K562 (cell line): ENCODE measurements around the gene C1orf74. TPM values are rescaled to one million over a fixed set of nuclear protein-coding genes. Genes with fewer than 3 reads are reported as not detected.

ENCODE experiments used
- ARHGAP35 ChIP-seq: fragments of 450-650 bp; IDR thresholded peaks from 2 replicates; pipeline ENCODE4 v1.6.1; 2018; ENCODE audit not compliant: partially characterized antibody
- BRCA1 ChIP-seq, 2 experiments: fragments of 450-650 bp in 1 of 2; sonication (generic) in 1 of 2; formaldehyde crosslinking in 1 of 2; IDR thresholded peaks; 2 replicates each; pipeline versions ENCODE4 v1.5.0 to v1.6.1; 2017 to 2020; ENCODE audit warnings: mild to moderate bottlenecking in 1 of 2, missing genetic modification reagents in 1 of 2
- CC2D1A ChIP-seq: fragments of 450-650 bp; IDR thresholded peaks from 2 replicates; pipeline ENCODE4 v1.6.1; 2017; ENCODE audit warnings: mild to moderate bottlenecking
- ELF1 ChIP-seq: fragments of 200-800 bp; sonication (Bioruptor generic); IDR thresholded peaks from 2 replicates; pipeline ENCODE4 v1.6.1; 2016; ENCODE audit warnings: missing genetic modification characterization, missing compliant biosample characterization
- HOXB6 ChIP-seq: fragments of 250-450 bp; sonication (Bioruptor Pico); IDR thresholded peaks from 2 replicates; pipeline ENCODE4 v1.5.1; 2022; ENCODE audit warnings: mild to moderate bottlenecking, borderline replicate concordance
- IFI16 ChIP-seq: fragments of 250-450 bp; sonication (Bioruptor Pico); IDR thresholded peaks from 2 replicates; pipeline ENCODE4 v2.1.2; 2022; ENCODE audit warnings: mild to moderate bottlenecking, inconsistent platforms
- ILK ChIP-seq: fragments of 450-650 bp; IDR thresholded peaks from 2 replicates; pipeline ENCODE4 v1.6.1; 2016; ENCODE audit warnings: missing genetic modification characterization, low read depth, mild to moderate bottlenecking, missing compliant biosample characterization, moderate library complexity, borderline replicate concordance
- MBD2 ChIP-seq: sonication (generic); IDR thresholded peaks from 2 replicates; pipeline ENCODE4 v1.6.1; 2016; ENCODE audit warnings: low read depth, borderline replicate concordance
- NFIC ChIP-seq: fragments of 450-650 bp; IDR thresholded peaks from 2 replicates; pipeline ENCODE4 v1.6.1; 2017; ENCODE audit warnings: mild to moderate bottlenecking, inconsistent platforms
- PCBP1 ChIP-seq: fragments of 200-400 bp; formaldehyde crosslinking; IDR thresholded peaks from 2 replicates; pipeline ENCODE4 v1.6.1; 2018; ENCODE audit warnings: mild to moderate bottlenecking, low read depth, low read length; ENCODE audit not compliant: poor library complexity, severe bottlenecking
- PRPF4 ChIP-seq: fragments of 200-400 bp; formaldehyde crosslinking; IDR thresholded peaks from one replicate; pipeline ENCODE4 v1.6.1; 2017; ENCODE audit warnings: low read length, low read depth, mild to moderate bottlenecking; ENCODE audit not compliant: insufficient read depth, poor library complexity, severe bottlenecking
- RBM22 ChIP-seq: fragments of 200-400 bp; formaldehyde crosslinking; IDR thresholded peaks from 2 replicates; pipeline ENCODE4 v1.6.1; 2018; ENCODE audit warnings: low read length, low read depth; ENCODE audit not compliant: poor library complexity, severe bottlenecking
- TAL1 ChIP-seq: fragments of 450-650 bp; IDR thresholded peaks from 2 replicates; pipeline ENCODE4 v1.6.1; 2016; ENCODE audit warnings: mild to moderate bottlenecking
- ZFP1 ChIP-seq: fragments of 450-650 bp; formaldehyde crosslinking; IDR thresholded peaks from 2 replicates; pipeline ENCODE4 v1.4.0; 2020; ENCODE audit warnings: mild to moderate bottlenecking, mixed read lengths
- ZNF239 ChIP-seq: fragments of 250-450 bp; sonication (Bioruptor Pico); IDR thresholded peaks from 2 replicates; pipeline ENCODE4 v1.4.0; 2020; ENCODE audit warnings: mild to moderate bottlenecking
- ZNF311 ChIP-seq: fragments of 250-450 bp; sonication (Bioruptor Pico); IDR thresholded peaks from 2 replicates; pipeline ENCODE4 v1.4.0; 2020; ENCODE audit warnings: mild to moderate bottlenecking, moderate library complexity
- ZNF354B ChIP-seq: fragments of 250-450 bp; sonication (Bioruptor Pico); IDR thresholded peaks from 2 replicates; pipeline ENCODE4 v1.4.0; 2020
- polyA plus RNA-seq, 8 experiments: library from polyadenylated mRNA; depleted of rRNA in 4 of 8; stranded (reverse) in 5 of 8; unstranded in 3 of 8; fragments of >200 nt; fragmentation: Nextera tagmentation in 2 of 8; fragmentation: Illumina TruSeq in 1 of 8; extraction: Ambion mirVana in 2 of 8; extraction: Trizol in 1 of 8; gene quantifications; 2 replicates each; pipeline versions ENCODE4 v1.2.1 to v1.2.3, GENCODE V29; 2011 to 2014; ENCODE audit warnings: inconsistent platforms in 1 of 8, missing spikeins in 1 of 8
- total RNA-seq, 7 experiments: library from RNA; depleted of rRNA in 6 of 7; stranded (reverse); fragments of >200 nt in 6 of 7; fragmentation: Illumina TruSeq in 2 of 7; extraction: Trizol in 2 of 7; gene quantifications; 2 replicates each; pipeline versions ENCODE4 v1.2.1 to v1.2.3, GENCODE V29; 2011 to 2021; ENCODE audit warnings: low replicate concordance in 1 of 7
- TF ChIP-seq, protein P1 (sequence below): sonication (generic); formaldehyde crosslinking; IDR thresholded peaks from 2 replicates; pipeline ENCODE4 v1.9.0; 2022; ENCODE audit warnings: mild to moderate bottlenecking, missing genetic modification reagents
- TF ChIP-seq, protein P2 (sequence below): fragments of 450-650 bp; conservative IDR thresholded peaks from 2 replicates; pipeline ENCODE4 v1.6.1; 2016; ENCODE audit warnings: missing genetic modification characterization, low read depth, mild to moderate bottlenecking, missing compliant biosample characterization, moderate library complexity
- TF ChIP-seq, protein P3 (sequence below), 2 experiments: fragments of 450-650 bp; conservative IDR thresholded peaks; 2 replicates each; pipeline ENCODE4 v1.6.1; 2017; ENCODE audit warnings: mild to moderate bottlenecking in 2 of 2, moderate library complexity in 2 of 2
- TF ChIP-seq, protein P4 (sequence below): fragments of 450-650 bp; IDR thresholded peaks from 2 replicates; pipeline ENCODE4 v1.6.1; 2016

C1orf74 gene
- total and polyA plus RNA-seq, 9 of the 15 experiments (the other 6 are each of a cell fraction or from before 2014, with no cell fraction given) = 4.0 to 7.6 (median 5.7) TPM

DNA sequence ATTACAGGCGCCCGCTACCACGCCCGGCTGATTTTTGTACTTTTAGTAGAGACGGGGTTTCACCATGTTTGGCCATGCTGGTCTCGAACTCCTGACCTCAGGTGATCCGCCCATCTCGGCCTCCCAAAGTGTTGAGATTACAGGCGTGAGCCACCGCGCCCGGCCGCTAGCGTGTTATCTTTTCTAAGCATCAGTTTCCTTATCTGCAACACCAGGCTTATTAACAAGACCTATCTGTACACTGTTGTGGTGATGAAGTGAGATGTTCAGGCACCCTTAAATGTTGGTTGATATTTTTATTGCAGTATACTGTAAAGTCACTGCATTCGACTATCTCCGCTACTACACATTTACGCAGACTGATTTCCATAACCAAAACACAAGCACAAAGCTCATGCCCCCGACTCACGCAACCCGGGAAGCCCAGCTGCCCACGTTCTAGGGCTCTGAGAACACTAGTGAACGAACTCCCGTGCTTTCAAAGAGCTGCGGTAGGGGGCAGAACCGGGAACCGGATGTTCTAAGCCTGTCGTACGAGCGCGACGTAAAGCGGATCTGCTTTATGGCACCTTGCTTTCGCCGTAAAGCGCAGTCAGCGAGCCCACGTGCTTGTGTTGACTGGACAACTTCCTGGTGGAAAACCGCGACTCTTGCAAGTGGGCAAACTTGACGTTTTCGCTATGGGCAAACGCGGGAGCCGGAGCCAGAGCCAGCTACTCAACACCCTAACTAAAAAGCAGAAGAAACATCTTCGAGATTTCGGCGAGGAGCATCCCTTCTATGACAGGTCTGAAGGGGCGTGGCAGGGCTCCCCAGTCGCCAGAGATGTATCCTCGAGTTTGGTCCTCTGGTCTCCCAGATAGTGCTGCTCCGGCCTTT, 43.3 kb upstream of the C1orf74 start, which contains the start of gene UTP25 (continued):
- TF ChIP-seq, protein P1, sequence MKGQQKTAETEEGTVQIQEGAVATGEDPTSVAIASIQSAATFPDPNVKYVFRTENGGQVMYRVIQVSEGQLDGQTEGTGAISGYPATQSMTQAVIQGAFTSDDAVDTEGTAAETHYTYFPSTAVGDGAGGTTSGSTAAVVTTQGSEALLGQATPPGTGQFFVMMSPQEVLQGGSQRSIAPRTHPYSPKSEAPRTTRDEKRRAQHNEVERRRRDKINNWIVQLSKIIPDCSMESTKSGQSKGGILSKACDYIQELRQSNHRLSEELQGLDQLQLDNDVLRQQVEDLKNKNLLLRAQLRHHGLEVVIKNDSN (CRISPR knock-in tag) = peak; percentile 91
- TF ChIP-seq ILK (tag) = no peak
- TF ChIP-seq, protein P2, sequence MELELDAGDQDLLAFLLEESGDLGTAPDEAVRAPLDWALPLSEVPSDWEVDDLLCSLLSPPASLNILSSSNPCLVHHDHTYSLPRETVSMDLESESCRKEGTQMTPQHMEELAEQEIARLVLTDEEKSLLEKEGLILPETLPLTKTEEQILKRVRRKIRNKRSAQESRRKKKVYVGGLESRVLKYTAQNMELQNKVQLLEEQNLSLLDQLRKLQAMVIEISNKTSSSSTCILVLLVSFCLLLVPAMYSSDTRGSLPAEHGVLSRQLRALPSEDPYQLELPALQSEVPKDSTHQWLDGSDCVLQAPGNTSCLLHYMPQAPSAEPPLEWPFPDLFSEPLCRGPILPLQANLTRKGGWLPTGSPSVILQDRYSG (tag) = 0 out of 2 replicates have a peak, but pooled peaks have one; percentile 25
- TF ChIP-seq ARHGAP35 = no peak
- TF ChIP-seq IFI16 = no peak
- TF ChIP-seq MBD2 = peak; percentile 50; the same call in 1 of the 2 replicates
- no peak for TF ChIP-seq RBM22
- TF ChIP-seq, protein P3, sequence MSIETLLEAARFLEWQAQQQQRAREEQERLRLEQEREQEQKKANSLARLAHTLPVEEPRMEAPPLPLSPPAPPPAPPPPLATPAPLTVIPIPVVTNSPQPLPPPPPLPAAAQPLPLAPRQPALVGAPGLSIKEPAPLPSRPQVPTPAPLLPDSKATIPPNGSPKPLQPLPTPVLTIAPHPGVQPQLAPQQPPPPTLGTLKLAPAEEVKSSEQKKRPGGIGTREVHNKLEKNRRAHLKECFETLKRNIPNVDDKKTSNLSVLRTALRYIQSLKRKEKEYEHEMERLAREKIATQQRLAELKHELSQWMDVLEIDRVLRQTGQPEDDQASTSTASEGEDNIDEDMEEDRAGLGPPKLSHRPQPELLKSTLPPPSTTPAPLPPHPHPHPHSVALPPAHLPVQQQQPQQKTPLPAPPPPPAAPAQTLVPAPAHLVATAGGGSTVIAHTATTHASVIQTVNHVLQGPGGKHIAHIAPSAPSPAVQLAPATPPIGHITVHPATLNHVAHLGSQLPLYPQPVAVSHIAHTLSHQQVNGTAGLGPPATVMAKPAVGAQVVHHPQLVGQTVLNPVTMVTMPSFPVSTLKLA (conservative IDR thresholded peaks at IDR 0.05) = peak; percentile 100
- TF ChIP-seq HOXB6 = no peak
- no peak for TF ChIP-seq ZFP1
- TF ChIP-seq, protein P4, sequence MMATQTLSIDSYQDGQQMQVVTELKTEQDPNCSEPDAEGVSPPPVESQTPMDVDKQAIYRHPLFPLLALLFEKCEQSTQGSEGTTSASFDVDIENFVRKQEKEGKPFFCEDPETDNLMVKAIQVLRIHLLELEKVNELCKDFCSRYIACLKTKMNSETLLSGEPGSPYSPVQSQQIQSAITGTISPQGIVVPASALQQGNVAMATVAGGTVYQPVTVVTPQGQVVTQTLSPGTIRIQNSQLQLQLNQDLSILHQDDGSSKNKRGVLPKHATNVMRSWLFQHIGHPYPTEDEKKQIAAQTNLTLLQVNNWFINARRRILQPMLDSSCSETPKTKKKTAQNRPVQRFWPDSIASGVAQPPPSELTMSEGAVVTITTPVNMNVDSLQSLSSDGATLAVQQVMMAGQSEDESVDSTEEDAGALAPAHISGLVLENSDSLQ = peak; percentile 23; the same call in 1 of the 2 replicates
- TF ChIP-seq ZNF354B = no peak
- peak; percentile 52 for TF ChIP-seq NFIC
- TF ChIP-seq BRCA1 (IDR thresholded peaks at IDR 0.05) = no peak
- TF ChIP-seq BRCA1 (CRISPR knock-in tag; IDR thresholded peaks at IDR 0.05) = no peak
- TF ChIP-seq ZNF239 (CRISPR knock-in tag) = no peak
- peak; percentile 84 for TF ChIP-seq TAL1
- TF ChIP-seq ZNF311 (CRISPR knock-in tag) = no peak
- no peak for TF ChIP-seq PCBP1
- no peak for TF ChIP-seq PRPF4
- peak; percentile 51; the same call in 1 of the 2 replicates for TF ChIP-seq CC2D1A
- TF ChIP-seq ELF1 (tag) = peak; percentile 95
